Naive thymus-derived CD4-positive, alpha-beta T cell (primary cell): Measurements from ENCODE around the gene C1orf210. TPM values are rescaled to one million over a fixed set of nuclear protein-coding genes. Genes with fewer than 3 reads are reported as not detected.

Experiments
- ATAC-seq: fragments of 150-1000 bp; cut with Tn5 transposase; 2 replicates; pipeline ENCODE4 v1.10.0; 2021; ENCODE audit warnings: mild to moderate bottlenecking, moderate library complexity
- CTCF ChIA-PET: fragments of 350-600 bp; sonication (Branson Sonifier 250); formaldehyde crosslinking; loops from one replicate; lab custom pipeline; 2021; ENCODE audit warnings: antibody characterized with exemption; lab: Charles Lee
- POLR2A ChIA-PET: fragments of 350-600 bp; sonication (Branson Sonifier 250); formaldehyde crosslinking; loops from one replicate; lab custom pipeline; 2021; ENCODE audit warnings: antibody characterized with exemption, inconsistent platforms; lab: Charles Lee
- DNase-seq, 9 donors: peaks; one replicate each; pipeline versions ENCODE4 v3.0.0 to v3.0.0-alpha.2; 2020 to 2022; ENCODE audit warnings: mixed read lengths in 1 of 9
- H3K27ac ChIP-seq: one replicate; pipeline ENCODE4 v1.7.0; 2013; ENCODE audit warnings: mild to moderate bottlenecking, low read depth, low read length, moderate library complexity
- H3K27me3 ChIP-seq, 2 donors: one replicate each; pipeline ENCODE4 v1.7.0; 2013; ENCODE audit warnings: low read length in 2 of 2, mild to moderate bottlenecking in 2 of 2, moderate library complexity in 2 of 2; ENCODE audit not compliant: control insufficient read depth in 2 of 2, insufficient read depth in 2 of 2
- H3K36me3 ChIP-seq, 3 experiments: 1 replicate in 2 of 3; 2 replicates in 1 of 3; pipeline ENCODE4 v1.7.0; 2013; ENCODE audit warnings: low read length in 3 of 3, mild to moderate bottlenecking in 3 of 3, moderate library complexity in 1 of 3; ENCODE audit not compliant: insufficient read depth in 3 of 3, control insufficient read depth in 2 of 3
- H3K4me1 ChIP-seq, 2 donors: one replicate each; pipeline ENCODE4 v1.7.0; 2013; ENCODE audit warnings: low read length in 2 of 2, mild to moderate bottlenecking in 2 of 2, moderate library complexity in 1 of 2; ENCODE audit not compliant: control insufficient read depth in 2 of 2, insufficient read depth in 2 of 2
- H3K4me3 ChIP-seq: 2 replicates; pipeline ENCODE4 v1.7.0; 2013; ENCODE audit warnings: mild to moderate bottlenecking, low read length
- H3K9me3 ChIP-seq, 3 experiments: 1 replicate in 2 of 3; 2 replicates in 1 of 3; pipeline ENCODE4 v1.7.0; 2013; ENCODE audit warnings: low read length in 3 of 3; ENCODE audit not compliant: control insufficient read depth in 2 of 3
- H3K27ac Mint-ChIP-seq, 9 donors: one replicate each; pipeline ENCODE4 v1.8.0; 2020 to 2022; ENCODE audit warnings: mixed read lengths in 9 of 9, mild to moderate bottlenecking in 8 of 9, moderate library complexity in 5 of 9, inconsistent platforms in 2 of 9
- H3K27me3 Mint-ChIP-seq, 5 donors: one replicate each; pipeline ENCODE4 v1.8.0; 2021 to 2022; ENCODE audit warnings: mixed read lengths in 5 of 5, mild to moderate bottlenecking in 1 of 5
- H3K36me3 Mint-ChIP-seq, 5 donors: one replicate each; pipeline ENCODE4 v1.8.0; 2020 to 2022; ENCODE audit warnings: mixed read lengths in 5 of 5, mild to moderate bottlenecking in 3 of 5, inconsistent platforms in 1 of 5
- H3K4me1 Mint-ChIP-seq, 7 donors: one replicate each; pipeline ENCODE4 v1.8.0; 2020 to 2022; ENCODE audit warnings: mixed read lengths in 7 of 7, mild to moderate bottlenecking in 3 of 7, inconsistent platforms in 1 of 7
- H3K4me3 Mint-ChIP-seq, 10 donors: one replicate each; pipeline ENCODE4 v1.8.0; 2020 to 2022; ENCODE audit warnings: mild to moderate bottlenecking in 10 of 10, mixed read lengths in 10 of 10, moderate library complexity in 6 of 10, inconsistent platforms in 2 of 10
- H3K9me3 Mint-ChIP-seq, 11 donors: one replicate each; pipeline ENCODE4 v1.8.0; 2020 to 2022; ENCODE audit warnings: mixed read lengths in 11 of 11, mild to moderate bottlenecking in 4 of 11, inconsistent platforms in 1 of 11, moderate library complexity in 1 of 11
- intact Hi-C, 2 donors: fragments of 100-400 bp; cut with micrococcal nuclease; formaldehyde crosslinking; loops; one replicate each; pipeline ENCODE4 v1.15.1; 2023
- polyA plus RNA-seq, 2 donors: library from polyadenylated mRNA; unstranded; fragments of 300-500 nt; fragmentation: Illumina TruSeq; gene quantifications; one replicate each; pipeline ENCODE4 v1.2.3, GENCODE V29; 2021
- total RNA-seq, 6 experiments: library from RNA in 5 of 6; stranded (reverse) in 5 of 6; gene quantifications; 1 replicate in 5 of 6; 2 replicates in 1 of 6; pipeline ENCODE4 v1.2.3 and lab custom pipeline; 2021 to 2026

The C1orf210 gene
- total and polyA plus RNA-seq, 7 experiments from 2014 or later = not detected

DNA sequence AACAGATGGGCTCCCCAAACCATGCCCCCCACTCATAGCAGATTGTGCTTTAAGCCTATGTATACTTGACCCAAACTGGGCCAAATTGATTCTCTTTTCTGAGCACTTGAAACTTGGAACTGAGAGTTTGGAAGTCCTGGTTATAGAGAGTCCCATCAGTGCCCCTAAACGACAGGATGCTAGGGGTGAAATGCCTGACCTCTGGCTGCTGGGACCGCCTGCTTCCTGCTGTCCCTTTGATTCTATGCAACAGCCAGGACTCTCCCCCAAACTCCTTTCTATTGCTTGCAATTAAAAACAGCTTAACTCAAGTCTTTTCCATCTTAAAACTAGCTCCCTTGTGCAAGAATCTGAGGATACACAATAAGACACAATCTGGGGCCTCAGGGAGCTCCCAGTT is 4.7 kb downstream of the C1orf210 start:
- Histone ChIP-seq H3K36me3 (no peaks in the 10 kb centered on the region), H3K27me3 (no peaks in the 10 kb centered on the region), H3K27ac (no peak overlapping the region), H3K4me1 (no peaks in the 10 kb centered on the region), H3K9me3 (no peaks in the 10 kb centered on the region), H3K4me3 (no peak overlapping the region)
- ChIA-PET POLR2A (no interaction called here), CTCF (no interaction called here)
- H3K4me1 Mint-ChIP-seq = no peaks in the 10 kb centered on the region
- H3K27me3 Mint-ChIP-seq = peaks cover 0 to 12% (median 2%) of the 10 kb centered on the region in 5 donors
- intact Hi-C loops = no loop called here
- H3K4me3 Mint-ChIP-seq = no peak overlapping the region
- H3K27ac Mint-ChIP-seq = no peak overlapping the region
- DNase-seq (no peak), ATAC-seq (no peak)
- no peaks in the 10 kb centered on the region for H3K9me3 Mint-ChIP-seq
- H3K36me3 Mint-ChIP-seq = no peaks in the 10 kb centered on the region

DNA sequence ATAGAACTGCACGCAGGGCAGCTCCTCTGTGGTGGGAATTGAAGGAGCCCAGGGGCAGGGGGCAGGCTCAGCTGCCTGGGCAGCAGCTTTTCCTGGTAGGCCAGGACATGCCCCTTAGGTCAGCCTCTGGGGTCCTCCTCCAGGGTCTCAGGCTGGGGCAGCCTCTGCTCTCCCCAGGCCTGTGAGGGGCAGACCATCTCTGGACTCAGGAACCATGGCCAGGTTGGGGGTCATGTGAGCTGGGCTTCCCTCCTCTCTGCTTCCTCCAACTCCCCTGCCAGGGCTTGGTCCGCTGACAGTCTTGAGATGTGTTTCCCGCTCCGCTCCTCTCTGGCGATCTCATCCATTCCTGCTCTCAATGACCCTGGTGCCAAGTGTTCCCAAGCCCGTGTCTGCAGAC is 5.7 kb downstream of the C1orf210 start:
- Mint-ChIP-seq H3K27me3 (peaks cover 0 to 12% (median 2%) of the 10 kb centered on the region in 5 donors), H3K9me3 (peaks cover 0 to 8% (median under 1%) of the 10 kb centered on the region in 11 donors), H3K36me3 (peaks cover 0 to 6% (median 0%) of the 10 kb centered on the region in 5 donors), H3K4me3 (no peak overlapping the region), H3K27ac (peak overlapping the region in 1 of 9 donors; percentile 32), H3K4me1 (peaks cover 2 to 10% (median 7%) of the 10 kb centered on the region in 7 donors)
- ATAC-seq = no peak
- no peaks in the 10 kb centered on the region for H3K27me3 ChIP-seq
- CTCF ChIA-PET = no interaction called here
- POLR2A ChIA-PET = interaction anchor here (0.6 kb wide), 1 partner anchor 372 kb away, joined by 4 read pairs; no protein-coding TSS in a partner anchor
- intact Hi-C loops = no loop called here
- H3K27ac ChIP-seq = no peak overlapping the region
- peaks cover 1 to 4% of the 10 kb centered on the region in 2 donors for H3K4me1 ChIP-seq
- no peaks in the 10 kb centered on the region for H3K9me3 ChIP-seq
- H3K4me3 ChIP-seq = no peak overlapping the region
- DNase-seq = no peak
- no peaks in the 10 kb centered on the region for H3K36me3 ChIP-seq

DNA sequence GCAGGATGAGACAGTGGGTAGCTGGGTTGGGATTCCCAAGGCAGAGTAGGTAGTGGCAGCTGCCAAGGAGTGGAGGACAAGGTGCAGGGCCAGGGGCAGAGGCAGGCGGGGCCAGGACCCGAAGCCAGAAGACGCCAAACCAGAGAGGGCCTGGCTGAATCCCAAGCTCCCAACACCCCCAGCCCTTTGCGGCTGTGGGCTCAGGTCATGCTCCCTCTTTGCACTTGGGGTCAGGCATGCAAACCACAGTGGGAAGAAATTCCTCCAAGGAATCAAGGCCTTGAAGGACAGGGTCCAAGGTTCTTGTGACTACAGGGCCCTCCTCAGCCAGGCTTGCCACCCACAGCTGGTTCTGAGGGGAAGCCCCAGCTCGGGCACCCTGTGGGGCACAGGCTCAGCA is 6.2 kb downstream of the C1orf210 start:
- no peak for DNase-seq
- Histone ChIP-seq H3K9me3 (no peaks in the 10 kb centered on the region), H3K4me1 (peaks cover 6 to 8% of the 10 kb centered on the region in 2 donors), H3K4me3 (no peak overlapping the region), H3K27ac (no peak overlapping the region), H3K27me3 (no peaks in the 10 kb centered on the region), H3K36me3 (no peaks in the 10 kb centered on the region)
- Mint-ChIP-seq H3K4me3 (no peak overlapping the region), H3K4me1 (peaks cover 7 to 15% (median 12%) of the 10 kb centered on the region in 7 donors), H3K27me3 (peaks cover 0 to 9% (median 2%) of the 10 kb centered on the region in 5 donors), H3K27ac (no peak overlapping the region), H3K36me3 (peaks cover 0 to 10% (median 5%) of the 10 kb centered on the region in 5 donors), H3K9me3 (peaks cover 0 to 13% (median 4%) of the 10 kb centered on the region in 11 donors)
- POLR2A ChIA-PET = interaction anchor here (0.6 kb wide), 1 partner anchor 373 kb away, joined by 4 read pairs; no protein-coding TSS in a partner anchor
- ATAC-seq = no peak
- intact Hi-C loops = no loop called here
- CTCF ChIA-PET = no interaction called here

DNA sequence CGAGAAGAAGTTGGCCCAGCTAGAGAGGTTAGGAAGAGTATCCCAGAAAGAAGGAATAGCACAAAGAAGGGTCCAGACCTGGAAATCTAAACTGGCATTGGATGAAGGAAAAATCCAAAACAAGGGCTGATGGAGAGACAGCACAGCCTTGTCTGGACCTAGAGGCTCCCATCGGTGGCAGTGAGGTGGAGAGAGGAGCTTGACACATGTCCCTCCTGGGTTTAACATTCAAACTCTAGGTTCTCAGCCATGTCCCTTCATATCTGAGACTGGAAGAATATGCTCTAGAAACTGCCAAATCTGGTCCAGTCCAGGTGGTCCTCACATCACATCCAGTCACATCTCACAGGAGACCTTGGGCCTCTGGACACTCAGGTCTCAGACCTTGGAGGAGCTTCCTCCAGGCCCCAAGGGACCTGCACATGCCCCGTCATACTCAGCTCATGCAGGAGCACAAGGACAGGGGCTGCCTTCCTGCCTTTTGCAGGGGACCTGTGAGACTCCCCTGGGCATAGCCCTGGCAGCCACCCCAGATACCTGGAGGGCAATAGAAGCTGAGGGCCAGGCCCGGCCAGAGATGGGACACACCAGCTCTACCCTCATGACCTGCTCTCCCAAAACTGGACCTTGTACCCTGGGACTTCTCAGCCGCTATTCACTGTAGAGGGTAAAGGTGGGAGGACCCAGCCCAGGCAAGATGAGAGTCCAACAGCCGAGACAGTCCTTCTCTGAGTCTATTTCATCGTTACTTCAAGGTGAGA is 8.1 kb downstream of the C1orf210 start:
- DNase-seq (no peak), ATAC-seq (no peak)
- POLR2A ChIA-PET = interaction anchor here (0.6 kb wide), 1 partner anchor 31 kb away, joined by 3 read pairs; no protein-coding TSS in a partner anchor
- H3K9me3 Mint-ChIP-seq = peaks cover 0 to 13% (median 4%) of the 10 kb centered on the region in 11 donors
- CTCF ChIA-PET = no interaction called here
- Histone ChIP-seq H3K27ac (no peak overlapping the region), H3K27me3 (no peaks in the 10 kb centered on the region), H3K4me1 (peaks cover 9 to 10% of the 10 kb centered on the region in 2 donors), H3K4me3 (no peak overlapping the region), H3K36me3 (no peaks in the 10 kb centered on the region), H3K9me3 (no peaks in the 10 kb centered on the region)
- H3K27ac Mint-ChIP-seq = no peak overlapping the region
- peaks cover 0 to 9% (median 2%) of the 10 kb centered on the region in 5 donors for H3K27me3 Mint-ChIP-seq
- peaks cover 0 to 11% (median 5%) of the 10 kb centered on the region in 5 donors for H3K36me3 Mint-ChIP-seq
- intact Hi-C loops = no loop called here
- H3K4me3 Mint-ChIP-seq = no peak overlapping the region
- H3K4me1 Mint-ChIP-seq = peaks cover 8 to 21% (median 15%) of the 10 kb centered on the region in 7 donors

DNA sequence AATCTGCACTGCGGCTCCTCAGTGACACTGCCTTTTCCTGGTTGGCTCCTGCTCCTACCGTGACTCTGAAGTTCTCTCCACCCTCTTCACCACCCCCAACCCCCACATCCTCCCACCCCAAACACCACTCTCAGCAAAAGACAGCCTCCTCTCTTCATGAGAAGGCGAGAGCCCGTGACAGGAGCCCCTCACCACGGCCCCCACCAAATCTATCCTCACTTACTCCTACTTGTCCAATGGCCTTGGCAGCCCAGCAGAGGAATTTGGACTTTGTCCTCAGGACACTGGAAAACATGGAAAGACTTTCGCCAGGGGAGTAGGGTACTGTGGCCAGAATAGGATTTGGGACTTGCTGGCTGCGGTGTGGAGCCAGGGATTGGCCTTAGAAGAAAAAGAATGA is 8.7 kb downstream of the C1orf210 start:
- peaks cover 0 to 13% (median 4%) of the 10 kb centered on the region in 11 donors for H3K9me3 Mint-ChIP-seq
- H3K27me3 Mint-ChIP-seq = peaks cover 0 to 9% (median 3%) of the 10 kb centered on the region in 5 donors
- Histone ChIP-seq H3K36me3 (no peaks in the 10 kb centered on the region), H3K27me3 (no peaks in the 10 kb centered on the region), H3K9me3 (no peaks in the 10 kb centered on the region), H3K4me1 (peaks cover 9 to 10% of the 10 kb centered on the region in 2 donors), H3K4me3 (no peak overlapping the region), H3K27ac (no peak overlapping the region)
- DNase-seq (no peak), ATAC-seq (no peak)
- no peak overlapping the region for H3K27ac Mint-ChIP-seq
- intact Hi-C loops = no loop called here
- H3K36me3 Mint-ChIP-seq = peaks cover 0 to 11% (median 5%) of the 10 kb centered on the region in 5 donors
- CTCF ChIA-PET = no interaction called here
- peaks cover 8 to 25% (median 16%) of the 10 kb centered on the region in 7 donors for H3K4me1 Mint-ChIP-seq
- POLR2A ChIA-PET = no interaction called here
- H3K4me3 Mint-ChIP-seq = no peak overlapping the region

DNA sequence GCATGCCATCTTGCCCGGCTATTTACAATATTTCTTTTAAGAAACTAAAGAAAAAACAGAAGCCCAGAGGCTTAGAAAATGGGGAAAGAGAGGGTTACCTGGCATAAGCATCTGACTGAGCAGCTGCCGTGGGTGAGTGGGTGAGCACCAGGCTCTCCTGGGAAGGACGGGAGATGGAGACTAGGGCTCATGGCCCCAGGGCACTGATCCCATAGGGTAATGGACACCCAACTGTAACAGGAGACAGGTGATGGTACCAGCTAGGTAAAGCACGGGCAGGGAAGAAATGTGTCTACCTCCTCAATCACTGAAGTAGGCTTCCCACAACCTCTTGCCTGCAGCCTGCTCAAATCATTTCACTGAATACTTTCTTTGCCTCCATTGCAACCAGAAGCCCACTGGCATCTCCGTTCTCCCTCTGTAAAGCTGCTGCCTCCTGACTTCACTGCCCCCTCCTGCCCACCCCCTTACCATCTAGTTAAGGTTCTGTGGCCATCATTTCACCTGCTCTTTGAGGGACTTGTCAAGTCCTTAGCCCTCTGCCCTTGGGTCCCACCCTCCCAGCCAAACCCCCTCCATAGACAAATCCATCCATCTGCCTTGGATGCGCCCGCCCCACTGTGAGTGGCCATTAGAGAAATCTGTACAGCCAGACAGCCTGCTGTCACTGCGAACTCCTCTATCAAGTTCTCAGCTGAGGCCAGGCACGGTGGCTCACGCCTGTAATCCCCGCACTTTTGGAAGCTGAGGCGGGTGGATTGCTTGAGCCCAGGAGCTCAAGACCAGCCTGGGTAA is 9.4 kb downstream of the C1orf210 start:
- Histone ChIP-seq H3K4me3 (no peak overlapping the region), H3K4me1 (peaks cover 9 to 10% of the 10 kb centered on the region in 2 donors), H3K27ac (no peak overlapping the region), H3K36me3 (no peaks in the 10 kb centered on the region), H3K9me3 (no peaks in the 10 kb centered on the region), H3K27me3 (no peaks in the 10 kb centered on the region)
- H3K27me3 Mint-ChIP-seq = peaks cover 0 to 13% (median 9%) of the 10 kb centered on the region in 5 donors
- H3K36me3 Mint-ChIP-seq = peaks cover 0 to 11% (median 5%) of the 10 kb centered on the region in 5 donors
- ChIA-PET POLR2A (no interaction called here), CTCF (no interaction called here)
- peak overlapping the region in 3 of 9 donors; percentile 5 to 91 (median 26) for H3K27ac Mint-ChIP-seq
- no peak for DNase-seq
- no peak for ATAC-seq
- H3K4me3 Mint-ChIP-seq = peak overlapping the region in 1 of 10 donors; percentile 86
- intact Hi-C loops = no loop called here
- H3K9me3 Mint-ChIP-seq = peaks cover 1 to 13% (median 4%) of the 10 kb centered on the region in 11 donors
- peaks cover 11 to 31% (median 20%) of the 10 kb centered on the region in 7 donors for H3K4me1 Mint-ChIP-seq
